ENCODE results near the gene VDR.

DNA sequence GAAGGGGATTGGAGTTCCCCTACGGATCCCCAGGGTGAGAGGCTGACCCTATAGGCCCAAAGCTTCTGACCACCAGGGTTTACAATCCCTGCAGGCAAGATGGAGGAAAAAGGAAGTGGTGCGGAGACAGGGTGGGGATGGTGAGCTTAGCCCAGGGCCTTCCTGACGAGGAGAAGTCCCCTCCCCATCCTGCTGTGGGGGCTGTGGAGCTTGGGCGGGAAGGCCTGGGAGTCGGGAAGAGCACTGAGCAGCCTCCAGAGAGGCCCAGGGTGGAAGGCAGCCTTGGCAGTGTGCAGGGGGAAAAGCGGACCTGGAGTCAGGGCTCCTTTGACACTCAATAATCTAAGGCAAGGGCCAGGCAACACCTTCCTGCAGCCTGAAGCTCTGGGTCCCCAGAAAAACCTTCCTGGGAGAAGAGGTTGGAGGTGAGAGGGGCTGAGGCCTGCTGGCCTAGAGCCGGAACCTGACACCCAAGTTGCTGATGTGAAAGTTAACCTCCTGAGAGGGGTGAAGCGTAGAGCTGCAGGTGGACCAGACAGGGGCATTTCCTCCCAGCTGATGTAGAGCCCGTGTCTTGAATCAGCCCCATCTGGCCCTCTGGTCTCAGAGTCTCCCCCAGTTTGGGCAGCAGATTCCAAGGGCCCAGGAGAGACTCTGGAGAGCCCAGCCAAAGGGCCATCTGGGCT lies 91.1 kb downstream of the VDR start:
- TF ChIP-seq CTCF (IDR thresholded peaks at IDR 0.05; ENCODE audit: low read depth, low read length, poor library complexity, severe bottlenecking) (no peak), EZH2phosphoT487 (IDR thresholded peaks at IDR 0.05; ENCODE audit: borderline replicate concordance, low read length) (no peak)
